HEK293T (cell line): Measurements from ENCODE around the gene RBKS.
A peak's percentile ranks its signal among the peaks of the same experiment; 100 is the strongest.
"Not testable (repeated sequence)": the region's sequence is repeated elsewhere in the genome, so short reads cannot be mapped to it uniquely, and the experiment has no call there.

ENCODE experiments used
- CTCF ChIA-PET: fragments of 350-600 bp; formaldehyde crosslinking; extraction: SDS; loops from one replicate; lab custom pipeline; 2021; ENCODE audit warnings: antibody characterized with exemption, inconsistent platforms; lab: Yijun Ruan, JAX
- POLR2A ChIA-PET: fragments of 350-600 bp; formaldehyde crosslinking; extraction: SDS; loops from one replicate; lab custom pipeline; 2020; ENCODE audit warnings: antibody characterized with exemption, inconsistent platforms; lab: Yijun Ruan, JAX
- DNase-seq: peaks from one replicate; pipeline ENCODE4 v3.0.0; 2012; ENCODE audit warnings: mixed read lengths; ENCODE audit errors: extremely low spot score
- ARNT ChIP-seq: fragments of 450-650 bp; IDR thresholded peaks from 2 replicates; pipeline ENCODE4 v1.6.1; 2017; ENCODE audit warnings: mild to moderate bottlenecking
- BHLHE40 ChIP-seq: fragments of 450-650 bp; IDR thresholded peaks from 2 replicates; pipeline ENCODE4 v1.6.1; 2016; ENCODE audit warnings: mild to moderate bottlenecking, moderate library complexity, borderline replicate concordance
- CTBP1 ChIP-seq: fragments of 450-650 bp; IDR thresholded peaks from 2 replicates; pipeline ENCODE4 v1.6.1; 2016; ENCODE audit warnings: borderline replicate concordance
- ELF4 ChIP-seq: fragments of 450-650 bp; IDR thresholded peaks from 2 replicates; pipeline ENCODE4 v1.6.1; 2017; ENCODE audit warnings: antibody characterized with exemption
- FOXA1 ChIP-seq: fragments of 450-650 bp; IDR thresholded peaks from 2 replicates; pipeline ENCODE4 v1.6.1; 2016; ENCODE audit warnings: mild to moderate bottlenecking
- FOXK2 ChIP-seq: fragments of 450-650 bp; IDR thresholded peaks from 2 replicates; pipeline ENCODE4 v1.6.1; 2016; ENCODE audit warnings: mild to moderate bottlenecking
- FOXM1 ChIP-seq: fragments of 450-650 bp; IDR thresholded peaks from 2 replicates; pipeline ENCODE4 v1.6.1; 2017; ENCODE audit warnings: mild to moderate bottlenecking, borderline replicate concordance
- HDGF ChIP-seq: fragments of 450-650 bp; IDR thresholded peaks from 2 replicates; pipeline ENCODE4 v1.6.1; 2017; ENCODE audit warnings: antibody characterized with exemption, borderline replicate concordance
- L3MBTL2 ChIP-seq: fragments of 450-650 bp; conservative IDR thresholded peaks from 2 replicates; pipeline ENCODE4 v1.6.1; 2016; ENCODE audit warnings: mild to moderate bottlenecking
- LEF1 ChIP-seq: fragments of 450-650 bp; IDR thresholded peaks from 2 replicates; pipeline ENCODE4 v1.6.1; 2017; ENCODE audit warnings: mild to moderate bottlenecking, borderline replicate concordance
- NFRKB ChIP-seq: fragments of 450-650 bp; IDR thresholded peaks from 2 replicates; pipeline ENCODE4 v1.6.1; 2016; ENCODE audit warnings: mild to moderate bottlenecking, moderate library complexity
- PKNOX1 ChIP-seq: fragments of 450-650 bp; IDR thresholded peaks from 2 replicates; pipeline ENCODE4 v1.6.1; 2016
- SP1 ChIP-seq: fragments of 450-650 bp; IDR thresholded peaks from 2 replicates; pipeline ENCODE4 v1.6.1; 2017
- SUZ12 ChIP-seq: fragments of 450-650 bp; IDR thresholded peaks from 2 replicates; pipeline ENCODE4 v1.6.1; 2016; ENCODE audit warnings: mild to moderate bottlenecking
- TARDBP ChIP-seq: fragments of 450-650 bp; IDR thresholded peaks from 2 replicates; pipeline ENCODE4 v1.6.1; 2016
- ZNF384 ChIP-seq: fragments of 450-650 bp; IDR thresholded peaks from 2 replicates; pipeline ENCODE4 v1.6.1; 2016

Gene RBKS

GRCh38 chr2:27747827-27748352, 142.3 kb downstream of the RBKS start:
- no peak for DNase-seq
- TF ChIP-seq FOXK2 (no peak), CTBP1 (no peak), FOXA1 (no peak), FOXM1 (no peak), NFRKB (no peak), SUZ12 (no peak), PKNOX1 (no peak), L3MBTL2 (no peak), TARDBP (no peak), ELF4 (no peak), HDGF (no peak), BHLHE40 (no peak), LEF1 (no peak), ZNF384 (no peak)
- ChIA-PET POLR2A (no interaction called here), CTCF (interaction anchor here (0.8 kb wide), 1 partner anchor 56 kb away, joined by 3 read pairs; no protein-coding TSS in a partner anchor)

DNA sequence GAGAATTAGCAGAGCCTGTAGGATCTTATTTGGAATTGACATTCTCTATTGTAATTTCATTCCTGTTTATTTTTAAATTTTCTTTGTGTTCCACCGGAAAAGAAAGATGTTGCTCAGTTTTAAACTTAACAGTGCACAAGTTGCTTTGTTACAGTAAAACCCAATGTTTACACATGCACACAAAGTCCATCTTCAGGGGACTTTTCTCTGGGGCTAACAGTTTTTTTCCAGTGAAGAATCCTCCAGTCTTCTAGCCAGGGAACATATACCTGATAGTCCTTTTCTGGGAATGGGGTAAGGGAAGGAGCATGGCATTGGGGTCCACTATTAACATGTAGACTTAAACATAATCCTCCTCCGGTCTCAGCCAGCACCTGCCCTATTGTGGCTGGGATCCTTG, 143.9 kb downstream of the RBKS start:
- no peak for DNase-seq
- TF ChIP-seq ZNF384 (no peak), FOXM1 (no peak), SP1 (no peak), TARDBP (no peak), NFRKB (no peak), HDGF (no peak), ARNT (no peak), ELF4 (no peak), BHLHE40 (no peak), FOXK2 (no peak), L3MBTL2 (no peak), PKNOX1 (no peak), LEF1 (no peak), FOXA1 (no peak), SUZ12 (no peak), CTBP1 (no peak)
- ChIA-PET CTCF (no interaction called here), POLR2A (no interaction called here)

- CTCF ChIA-PET, POLR2A ChIA-PET, DNase-seq: not testable (repeated sequence)
Measured at GRCh38 chr2:27745494-27745893, 144.7 kb downstream of the RBKS start.

- ChIA-PET CTCF (interaction anchor here (0.6 kb wide), 1 partner anchor 20 kb away, joined by 3 read pairs; no protein-coding TSS in a partner anchor), POLR2A (no interaction called here)
Measured at GRCh38 chr2:27742571-27742970, 147.6 kb downstream of the RBKS start.

DNA sequence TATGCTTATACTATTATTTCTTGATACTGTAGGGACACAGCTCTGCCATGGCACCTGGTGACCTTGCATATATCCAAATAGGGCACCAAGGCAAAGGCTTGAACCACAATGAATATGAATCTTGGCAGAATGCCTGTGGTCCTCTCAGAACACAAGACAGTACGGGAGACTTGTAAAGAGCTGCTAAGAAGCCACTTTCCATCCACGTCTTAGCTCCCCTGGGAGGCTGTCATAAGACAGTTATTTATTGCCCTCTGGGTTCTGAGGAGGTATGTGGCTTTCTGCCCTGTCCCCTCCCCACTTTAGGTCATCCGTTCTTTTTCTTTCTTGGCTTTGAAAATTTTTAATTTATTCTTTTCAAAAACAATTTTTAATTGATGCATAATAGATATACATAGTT, 148.5 kb downstream of the RBKS start:
- POLR2A ChIA-PET = no interaction called here
- TF ChIP-seq ELF4 (no peak), PKNOX1 (peak; percentile 73), FOXK2 (no peak)
- peak; percentile 6 for DNase-seq
- CTCF ChIA-PET = interaction anchor here (0.6 kb wide), 1 partner anchor 19 kb away, joined by 3 read pairs; no protein-coding TSS in a partner anchor

More at GRCh38 chr2:27742571-27742970, 147.6 kb downstream of the RBKS start:
- DNase-seq = no peak
- TF ChIP-seq FOXA1 (no peak), HDGF (no peak)

GRCh38 chr2:27739058-27739373, 151.2 kb downstream of the RBKS start:
- no peak for DNase-seq
- TF ChIP-seq PKNOX1 (no peak), ZNF384 (no peak), ELF4 (no peak), LEF1 (no peak), SP1 (no peak), ARNT (no peak), HDGF (no peak), BHLHE40 (no peak), TARDBP (no peak)
- CTCF ChIA-PET = interaction anchor here (1.1 kb wide), 1 partner anchor 24 kb away, joined by 3 read pairs; no protein-coding TSS in a partner anchor
- POLR2A ChIA-PET = no interaction called here
